GM12875 (cell line): ENCODE measurements around the gene EPHA1.

Source experiments
- H3K4me3 ChIP-seq: one replicate; pipeline ENCODE4 v1.5.1; 2011; ENCODE audit warnings: low read depth, low read length, control low read depth
- TF ChIP-seq, protein P1 (sequence below): IDR thresholded peaks from 2 replicates; pipeline ENCODE4 v1.5.1; 2011; ENCODE audit warnings: low read depth, mild to moderate bottlenecking, control low read depth, inconsistent platforms, low read length, moderate library complexity, borderline replicate concordance; ENCODE audit not compliant: insufficient read depth

The EPHA1 gene

DNA sequence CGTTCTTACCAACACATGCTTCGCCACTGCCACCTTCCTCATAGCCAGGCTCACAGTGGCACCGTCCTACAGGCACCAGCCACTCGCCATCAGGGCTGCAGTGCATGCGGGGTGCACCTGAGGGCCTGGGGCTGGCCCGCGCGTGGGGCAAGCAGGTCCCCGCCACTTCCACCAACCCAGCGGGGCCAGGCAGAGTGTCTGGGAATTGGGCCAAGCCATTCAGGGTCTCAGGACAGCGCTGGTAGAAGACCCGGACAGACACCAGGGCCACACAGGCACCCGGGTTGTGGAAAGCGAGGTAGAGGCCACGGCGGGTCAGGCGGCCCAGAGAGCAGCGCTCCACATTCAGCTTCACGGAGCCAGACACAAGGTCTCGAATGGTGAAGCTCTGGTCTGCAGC, 9.0 kb downstream of the EPHA1 start:
- no peak overlapping the region for H3K4me3 ChIP-seq
- TF ChIP-seq, protein P1, sequence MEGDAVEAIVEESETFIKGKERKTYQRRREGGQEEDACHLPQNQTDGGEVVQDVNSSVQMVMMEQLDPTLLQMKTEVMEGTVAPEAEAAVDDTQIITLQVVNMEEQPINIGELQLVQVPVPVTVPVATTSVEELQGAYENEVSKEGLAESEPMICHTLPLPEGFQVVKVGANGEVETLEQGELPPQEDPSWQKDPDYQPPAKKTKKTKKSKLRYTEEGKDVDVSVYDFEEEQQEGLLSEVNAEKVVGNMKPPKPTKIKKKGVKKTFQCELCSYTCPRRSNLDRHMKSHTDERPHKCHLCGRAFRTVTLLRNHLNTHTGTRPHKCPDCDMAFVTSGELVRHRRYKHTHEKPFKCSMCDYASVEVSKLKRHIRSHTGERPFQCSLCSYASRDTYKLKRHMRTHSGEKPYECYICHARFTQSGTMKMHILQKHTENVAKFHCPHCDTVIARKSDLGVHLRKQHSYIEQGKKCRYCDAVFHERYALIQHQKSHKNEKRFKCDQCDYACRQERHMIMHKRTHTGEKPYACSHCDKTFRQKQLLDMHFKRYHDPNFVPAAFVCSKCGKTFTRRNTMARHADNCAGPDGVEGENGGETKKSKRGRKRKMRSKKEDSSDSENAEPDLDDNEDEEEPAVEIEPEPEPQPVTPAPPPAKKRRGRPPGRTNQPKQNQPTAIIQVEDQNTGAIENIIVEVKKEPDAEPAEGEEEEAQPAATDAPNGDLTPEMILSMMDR, result no peak

DNA sequence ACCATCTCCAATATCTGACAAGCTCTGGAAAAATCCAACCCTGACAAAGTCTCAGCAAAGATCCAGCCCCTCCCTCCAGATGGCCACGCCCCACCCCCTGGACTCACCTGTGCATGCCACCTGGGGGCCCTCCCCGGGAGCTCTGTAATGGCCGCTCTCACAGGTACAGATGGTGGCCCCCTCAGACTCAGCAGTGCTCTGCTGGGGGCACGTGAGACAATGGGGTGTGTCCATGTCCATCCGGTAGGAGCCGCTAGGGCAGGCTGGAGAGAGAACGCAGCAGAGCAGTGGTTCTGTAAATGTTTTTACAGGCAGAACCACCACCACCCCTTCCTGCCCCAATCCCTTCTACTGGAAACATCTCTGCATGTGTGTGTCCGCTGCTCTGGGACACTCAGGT, 9.5 kb downstream of the EPHA1 start:
- H3K4me3 ChIP-seq, result no peak overlapping the region
- TF ChIP-seq, protein P1, result no peak

DNA sequence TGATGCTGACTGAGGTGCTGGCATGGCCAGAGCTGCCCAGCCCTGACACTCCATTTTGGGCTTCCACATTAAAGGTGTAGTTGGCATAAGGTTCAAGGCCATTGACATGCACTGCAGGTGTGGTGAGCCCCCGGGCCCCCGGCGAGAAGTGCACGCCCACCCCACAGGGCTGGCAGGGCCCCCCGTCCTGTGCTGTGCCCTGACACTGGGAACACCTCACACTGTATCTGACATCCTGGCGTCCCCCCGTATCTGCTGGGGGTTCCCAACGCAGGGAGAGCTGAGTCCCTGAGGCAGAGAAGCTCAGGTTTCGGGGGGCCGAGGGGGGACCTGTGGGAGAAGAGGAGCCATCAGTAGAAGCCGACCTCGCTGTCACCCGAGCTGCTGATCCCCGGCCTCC, 10.0 kb downstream of the EPHA1 start:
- H3K4me3 ChIP-seq, result no peak overlapping the region
- TF ChIP-seq, protein P1, result no peak

DNA sequence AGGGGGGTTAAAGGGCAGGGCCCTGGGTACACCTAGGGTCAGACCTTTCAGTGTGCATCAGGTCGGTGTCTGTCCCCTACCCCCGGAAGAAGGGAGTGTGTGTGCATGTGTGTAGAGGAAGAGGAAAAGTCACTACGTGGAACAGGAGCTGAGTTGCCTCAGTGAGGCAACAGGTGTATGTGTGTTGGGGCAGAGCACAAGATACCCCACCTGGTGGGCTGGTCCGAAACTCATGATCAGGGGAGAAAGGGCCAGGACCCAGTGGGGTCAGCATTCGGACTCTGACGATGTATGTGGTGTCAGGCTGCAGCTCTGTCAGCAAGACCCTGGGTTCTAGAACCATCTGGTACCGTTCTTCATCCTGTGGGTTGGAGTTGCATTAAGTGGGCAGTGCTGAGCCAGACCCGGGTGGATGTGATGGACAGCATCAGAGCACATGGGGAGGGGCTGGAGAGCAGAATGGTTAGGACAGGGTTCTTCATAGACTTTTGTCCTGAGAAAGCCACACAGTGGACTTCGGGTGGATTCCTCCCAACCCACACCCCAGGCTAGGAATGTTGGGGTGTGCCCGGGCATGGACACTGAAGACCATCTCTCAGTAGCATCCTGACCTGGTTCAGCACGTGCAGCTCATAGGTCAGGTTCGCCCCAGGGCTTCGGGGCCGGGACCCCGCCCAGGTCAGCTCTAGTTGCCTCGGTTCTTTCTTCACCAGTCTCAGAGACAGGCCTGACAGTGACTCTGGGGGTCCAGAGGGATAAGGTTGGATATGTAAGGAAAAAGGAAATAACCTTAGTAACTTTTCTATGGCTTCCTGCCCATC, 10.7 kb downstream of the EPHA1 start:
- TF ChIP-seq, protein P1, result no peak
- H3K4me3 ChIP-seq, result no peak overlapping the region

DNA sequence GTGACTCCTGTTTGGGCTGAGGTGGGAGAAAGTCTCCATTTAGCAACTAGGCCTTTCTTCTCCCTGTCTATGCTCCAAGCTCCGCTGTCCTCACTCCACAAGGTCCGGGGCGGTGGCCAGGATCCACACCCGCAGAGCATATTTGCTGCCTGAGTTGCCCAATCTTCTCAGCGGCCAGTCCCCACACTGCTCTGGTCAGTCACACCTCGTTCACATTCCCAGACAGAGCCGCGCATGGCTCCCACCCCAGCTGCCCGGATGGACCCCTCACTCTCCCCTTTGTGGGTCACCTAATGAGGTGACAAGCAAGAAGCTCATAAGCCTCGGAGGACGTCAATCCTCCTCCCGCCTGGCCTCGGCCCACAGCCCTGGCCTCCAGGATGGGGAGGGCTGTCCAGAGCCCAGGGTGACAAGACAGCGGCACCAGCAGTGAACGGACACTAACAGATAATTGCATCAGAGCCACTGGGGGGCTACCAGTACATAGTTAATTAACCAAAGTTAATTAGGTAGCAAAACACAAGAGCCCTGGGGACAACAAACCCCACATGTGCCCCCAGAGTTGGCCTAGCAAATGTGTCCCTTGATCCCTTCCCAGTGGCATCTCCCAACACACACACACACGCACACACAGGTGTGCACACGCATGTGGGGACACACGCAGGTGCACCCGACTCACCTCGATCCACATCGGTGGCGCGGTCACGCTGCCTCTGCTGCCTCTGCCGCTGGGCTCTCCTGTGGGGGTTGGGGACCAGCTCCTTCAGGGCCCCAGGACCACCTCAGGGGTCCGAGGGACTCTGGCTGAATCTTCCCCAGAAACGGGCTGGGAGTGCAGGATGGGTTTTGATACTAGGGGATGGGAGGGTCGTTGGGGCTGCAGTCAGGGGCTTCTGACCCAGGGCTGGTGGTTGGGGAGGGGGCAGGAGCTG, 11.8 kb downstream of the EPHA1 start:
- no peak overlapping the region for H3K4me3 ChIP-seq
- TF ChIP-seq, protein P1, result no peak

DNA sequence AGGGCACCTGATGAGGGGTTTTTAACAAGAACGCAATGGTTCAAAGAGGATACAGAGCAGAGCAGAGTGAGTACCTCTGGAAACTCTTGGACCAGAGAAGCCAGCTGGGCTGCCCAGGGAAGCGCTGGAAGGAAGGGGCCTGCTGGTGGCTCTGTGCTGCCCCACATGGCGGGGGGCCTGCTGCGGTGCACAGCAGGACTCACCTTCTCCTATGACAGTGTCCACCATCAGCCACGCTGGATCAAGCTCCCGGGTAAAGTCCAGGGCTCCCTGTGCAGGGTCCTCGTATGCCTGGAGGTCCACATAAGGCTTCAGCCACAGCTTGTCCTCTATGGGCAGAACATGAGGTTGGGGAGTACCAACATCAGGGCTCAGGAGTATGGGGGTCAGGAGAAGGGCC, 12.5 kb downstream of the EPHA1 start:
- TF ChIP-seq, protein P1, result no peak
- no peak overlapping the region for H3K4me3 ChIP-seq
